Right lobe of liver (tissue), 6 donors: Measurements from ENCODE around the gene PLCB4. TPM values are rescaled to one million over a fixed set of nuclear protein-coding genes. Genes with fewer than 3 reads are reported as not detected.

Source experiments
- ATAC-seq, 4 donors: fragments of 200-7000 bp; cut with Tn5 transposase; one replicate each; pipeline ENCODE4 v1.9.1; 2020; ENCODE audit warnings: mild to moderate bottlenecking in 4 of 4, moderate library complexity in 4 of 4
- DNase-seq, 3 donors: peaks; one replicate each; pipeline ENCODE4 v3.0.0-alpha.2; 2020
- H3K27ac ChIP-seq, 3 donors: fragments of 200-600 bp; one replicate each; pipeline ENCODE4 v1.8.0; 2022
- H3K27me3 ChIP-seq, 2 donors: fragments of 200-600 bp; one replicate each; pipeline ENCODE4 v1.8.0; 2022
- H3K36me3 ChIP-seq, 4 donors: fragments of 200-600 bp; sonication (generic) in 1 of 4; one replicate each; pipeline versions ENCODE4 v1.5.1 to v1.8.0; 2017 to 2022; ENCODE audit warnings: control low read depth in 1 of 4
- H3K4me1 ChIP-seq, 4 donors: fragments of 200-600 bp; sonication (generic) in 1 of 4; one replicate each; pipeline versions ENCODE4 v1.5.1 to v1.8.0; 2017 to 2022; ENCODE audit warnings: control low read depth in 1 of 4
- H3K4me3 ChIP-seq, 3 donors: fragments of 200-600 bp; one replicate each; pipeline ENCODE4 v1.8.0; 2022
- H3K9me3 ChIP-seq, 4 donors: fragments of 200-600 bp; sonication (generic) in 1 of 4; one replicate each; pipeline versions ENCODE4 v1.5.1 to v1.8.0; 2017 to 2022; ENCODE audit warnings: control low read depth in 1 of 4
- CTCF ChIP-seq, 4 donors: fragments of 200-600 bp in 3 of 4; fragments of 450-650 bp in 1 of 4; IDR thresholded peaks; one replicate each; pipeline versions ENCODE4 v1.5.1 to v1.8.0; 2016 to 2022; ENCODE audit warnings: antibody characterized with exemption in 4 of 4, mild to moderate bottlenecking in 2 of 4
- POLR2A ChIP-seq: fragments of 450-650 bp; IDR thresholded peaks from one replicate; pipeline ENCODE4 v1.6.1; 2017; ENCODE audit warnings: antibody characterized with exemption, mild to moderate bottlenecking
- WGBS: methylation state at CpG from one replicate; pipeline ENCODE4 v1.1.6; 2018; ENCODE audit warnings: low coverage, low lambda C conversion rate; ENCODE audit not compliant: insufficient coverage; ENCODE audit errors: missing lambda C conversion rate; 5-methylcytosine and 5-hydroxymethylcytosine counted together
- intact Hi-C, 2 donors: fragments of 100-400 bp; cut with DNase I; formaldehyde crosslinking; loops; one replicate each; pipeline versions ENCODE4 v1.11.2 to v1.14.1; 2022
- total RNA-seq, 6 experiments: library from RNA; depleted of rRNA in 2 of 6; stranded (reverse); fragments of >200 nt in 2 of 6; fragmentation: NEBNext Ultra II Directional in 3 of 6; extraction: Animal tissue kit (Norgen Biotek cat#: 25700) in 3 of 6; gene quantifications; one replicate each; pipeline versions ENCODE4 v1.1.0 to v1.2.4, GENCODE V29; 2016 to 2023
- donor health status: DM: no; HTN: yes; CAD: no.
- donor health status: DM: no; HTN: no; CAD: no.
- donor health status: DM: no; HTN: no; CAD: no.
- donor health status: DM: no; HTN: yes; CAD: no.
- donor health status: DM: no; HTN: yes; CAD: no.

PLCB4 gene
- total RNA-seq, 6 experiments from 2014 or later, result 0.04 to 0.20 (median 0.15) TPM

- intact Hi-C loops, result no loop called here
- no peak for ATAC-seq
- H3K27ac ChIP-seq, result no peak overlapping the region
- no peak overlapping the region for H3K4me3 ChIP-seq
- TF ChIP-seq POLR2A, result no peak
- TF ChIP-seq CTCF (IDR thresholded peaks at IDR 0.05), result no peak
- no peaks in the 10 kb centered on the region for H3K36me3 ChIP-seq
- no peaks in the 10 kb centered on the region for H3K27me3 ChIP-seq
- no peak for DNase-seq
- peaks cover 0 to 2% (median 0%) of the 10 kb centered on the region in 4 donors for H3K4me1 ChIP-seq
- no peaks in the 10 kb centered on the region for H3K9me3 ChIP-seq
- 40% methylated on average over 2 of the region's 2 CpGs for WGBS
Observed at GRCh38 chr20:9483131-9483530, 414.2 kb downstream of the PLCB4 start.

GRCh38 chr20:9485614-9486340 is 416.9 kb downstream of the PLCB4 start:
- H3K9me3 ChIP-seq, result no peaks in the 10 kb centered on the region
- no peak for TF ChIP-seq CTCF (IDR thresholded peaks at IDR 0.05)
- TF ChIP-seq POLR2A, result no peak
- peaks cover 0 to 2% (median 0%) of the 10 kb centered on the region in 4 donors for H3K4me1 ChIP-seq
- intact Hi-C loops, result no loop called here
- ATAC-seq (no peak), DNase-seq (no peak)
- H3K27me3 ChIP-seq, result peaks cover 0 to 4% of the 10 kb centered on the region in 2 donors
- H3K4me3 ChIP-seq, result no peak overlapping the region
- H3K36me3 ChIP-seq, result no peaks in the 10 kb centered on the region
- WGBS, result 45% methylated on average over 9 of the region's 9 CpGs
- no peak overlapping the region for H3K27ac ChIP-seq

GRCh38 chr20:9487231-9487630 is 418.3 kb downstream of the PLCB4 start:
- Histone ChIP-seq H3K4me1 (no peaks in the 10 kb centered on the region), H3K36me3 (no peaks in the 10 kb centered on the region), H3K27ac (no peak overlapping the region), H3K4me3 (no peak overlapping the region), H3K9me3 (no peaks in the 10 kb centered on the region), H3K27me3 (peaks cover 0 to 4% of the 10 kb centered on the region in 2 donors)
- whole genome bisulfite sequencing, result 52% methylated on average over 4 of the region's 4 CpGs
- no peak for DNase-seq
- TF ChIP-seq POLR2A, result no peak
- no peak for TF ChIP-seq CTCF (IDR thresholded peaks at IDR 0.05)
- ATAC-seq, result no peak
- intact Hi-C loops, result no loop called here

GRCh38 chr20:9488063-9488462 is 419.2 kb downstream of the PLCB4 start:
- H3K4me3 ChIP-seq, result no peak overlapping the region
- intact Hi-C loops, result no loop called here
- TF ChIP-seq POLR2A, result no peak
- TF ChIP-seq CTCF (IDR thresholded peaks at IDR 0.05), result no peak
- H3K9me3 ChIP-seq, result no peaks in the 10 kb centered on the region
- WGBS, result 28% methylated on average over 2 of the region's 2 CpGs
- H3K27ac ChIP-seq, result no peak overlapping the region
- DNase-seq (no peak), ATAC-seq (no peak)
- peaks cover 0 to 4% of the 10 kb centered on the region in 2 donors for H3K27me3 ChIP-seq
- H3K4me1 ChIP-seq, result no peaks in the 10 kb centered on the region
- H3K36me3 ChIP-seq, result no peaks in the 10 kb centered on the region
